Adipocyte (in vitro differentiated cells): ENCODE data around the gene DOCK2.
"Not testable (repeated sequence)": the region's sequence is repeated elsewhere in the genome, so short reads cannot be mapped to it uniquely, and the experiment has no call there.

Experiments used
- DNase-seq: peaks from one replicate; pipeline ENCODE4 v3.0.0-alpha.2; 2015; ENCODE audit warnings: low read depth
- H3K27me3 ChIP-seq: replicated peaks from 2 replicates; pipeline ENCODE4 v1.7.0; 2013; ENCODE audit warnings: mild to moderate bottlenecking, low read length, moderate library complexity; ENCODE audit not compliant: control insufficient read depth, insufficient read depth
- H3K36me3 ChIP-seq: 2 replicates; pipeline ENCODE4 v1.7.0; 2013; ENCODE audit warnings: low read length, mild to moderate bottlenecking, moderate library complexity; ENCODE audit not compliant: control insufficient read depth, insufficient read depth, severe bottlenecking
- H3K4me1 ChIP-seq: 2 replicates; pipeline ENCODE4 v1.7.0; 2013; ENCODE audit warnings: mild to moderate bottlenecking, low read length, moderate library complexity; ENCODE audit not compliant: control insufficient read depth, insufficient read depth
- H3K4me3 ChIP-seq: 2 replicates; pipeline ENCODE4 v1.7.0; 2013; ENCODE audit warnings: mild to moderate bottlenecking, low read length, moderate library complexity
- H3K9ac ChIP-seq: 2 replicates; pipeline ENCODE4 v1.7.0; 2013; ENCODE audit warnings: mild to moderate bottlenecking, low read length, moderate library complexity
- H3K9me3 ChIP-seq: 2 replicates; pipeline ENCODE4 v1.7.0; 2013; ENCODE audit warnings: mild to moderate bottlenecking, low read length, moderate library complexity; ENCODE audit not compliant: control insufficient read depth

DOCK2 gene

GRCh38 chr5:169656125-169656901 lies 19.2 kb downstream of the DOCK2 start:
- no peak for DNase-seq
- H3K9me3 ChIP-seq, result no peaks in the 10 kb centered on the region
- no peak overlapping the region for H3K4me3 ChIP-seq
- no peaks in the 10 kb centered on the region for H3K27me3 ChIP-seq
- H3K9ac ChIP-seq, result no peak overlapping the region
- H3K4me1 ChIP-seq, result peaks cover 16% of the 10 kb centered on the region
- no peaks in the 10 kb centered on the region for H3K36me3 ChIP-seq

- H3K36me3 ChIP-seq, result no peaks in the 10 kb centered on the region
- peaks cover 8% of the 10 kb centered on the region for H3K4me1 ChIP-seq
- no peak for DNase-seq
- no peaks in the 10 kb centered on the region for H3K27me3 ChIP-seq
- peaks cover 6% of the 10 kb centered on the region for H3K9me3 ChIP-seq
- no peak overlapping the region for H3K9ac ChIP-seq
- no peak overlapping the region for H3K4me3 ChIP-seq
Observed at GRCh38 chr5:169657127-169657526, 20.1 kb downstream of the DOCK2 start.

GRCh38 chr5:169662451-169662850 lies 25.4 kb downstream of the DOCK2 start:
- not testable (repeated sequence) for DNase-seq, H3K27me3 ChIP-seq, H3K36me3 ChIP-seq, H3K4me1 ChIP-seq, H3K4me3 ChIP-seq, H3K9me3 ChIP-seq, H3K9ac ChIP-seq

GRCh38 chr5:169663537-169663936 lies 26.5 kb downstream of the DOCK2 start:
- Histone ChIP-seq H3K9ac (no peak overlapping the region), H3K36me3 (no peaks in the 10 kb centered on the region), H3K4me3 (no peak overlapping the region), H3K4me1 (peaks cover 3% of the 10 kb centered on the region), H3K27me3 (no peaks in the 10 kb centered on the region), H3K9me3 (peaks cover 6% of the 10 kb centered on the region)
- no peak for DNase-seq

GRCh38 chr5:169666365-169666764 lies 29.3 kb downstream of the DOCK2 start:
- peaks cover 6% of the 10 kb centered on the region for H3K9me3 ChIP-seq
- DNase-seq, result no peak
- H3K9ac ChIP-seq, result no peak overlapping the region
- H3K4me1 ChIP-seq, result peaks cover 9% of the 10 kb centered on the region
- no peaks in the 10 kb centered on the region for H3K27me3 ChIP-seq
- H3K4me3 ChIP-seq, result no peak overlapping the region
- no peaks in the 10 kb centered on the region for H3K36me3 ChIP-seq

GRCh38 chr5:169667896-169668674 lies 31.0 kb downstream of the DOCK2 start:
- no peaks in the 10 kb centered on the region for H3K9me3 ChIP-seq
- H3K4me3 ChIP-seq, result no peak overlapping the region
- H3K36me3 ChIP-seq, result no peaks in the 10 kb centered on the region
- H3K4me1 ChIP-seq, result peaks cover 9% of the 10 kb centered on the region
- DNase-seq, result peak; percentile 23
- no peak overlapping the region for H3K9ac ChIP-seq
- no peaks in the 10 kb centered on the region for H3K27me3 ChIP-seq

- no peak overlapping the region for H3K9ac ChIP-seq
- no peaks in the 10 kb centered on the region for H3K36me3 ChIP-seq
- DNase-seq, result peak; percentile 46
- H3K4me1 ChIP-seq, result peaks cover 9% of the 10 kb centered on the region
- H3K4me3 ChIP-seq, result peak overlapping the region; percentile 4
- no peaks in the 10 kb centered on the region for H3K27me3 ChIP-seq
- H3K9me3 ChIP-seq, result no peaks in the 10 kb centered on the region
Observed at GRCh38 chr5:169668732-169669131, 31.7 kb downstream of the DOCK2 start.

GRCh38 chr5:169670769-169671525 lies 33.9 kb downstream of the DOCK2 start:
- H3K36me3 ChIP-seq, result no peaks in the 10 kb centered on the region
- H3K9ac ChIP-seq, result no peak overlapping the region
- H3K4me3 ChIP-seq, result no peak overlapping the region
- H3K27me3 ChIP-seq, result no peaks in the 10 kb centered on the region
- H3K4me1 ChIP-seq, result peaks cover 9% of the 10 kb centered on the region
- no peak for DNase-seq
- H3K9me3 ChIP-seq, result no peaks in the 10 kb centered on the region

- Histone ChIP-seq H3K9me3 (no peaks in the 10 kb centered on the region), H3K9ac (no peak overlapping the region), H3K4me3 (no peak overlapping the region), H3K27me3 (no peaks in the 10 kb centered on the region), H3K36me3 (no peaks in the 10 kb centered on the region), H3K4me1 (no peaks in the 10 kb centered on the region)
- no peak for DNase-seq
Observed at GRCh38 chr5:169682026-169682425, 45.0 kb downstream of the DOCK2 start.

- Histone ChIP-seq H3K4me1 (no peaks in the 10 kb centered on the region), H3K9ac (no peak overlapping the region), H3K4me3 (no peak overlapping the region), H3K36me3 (no peaks in the 10 kb centered on the region), H3K27me3 (no peaks in the 10 kb centered on the region), H3K9me3 (no peaks in the 10 kb centered on the region)
- no peak for DNase-seq
Observed at GRCh38 chr5:169686137-169686536, 49.1 kb downstream of the DOCK2 start.

GRCh38 chr5:169688106-169688505 lies 51.0 kb downstream of the DOCK2 start:
- Histone ChIP-seq H3K9ac (no peak overlapping the region), H3K36me3 (no peaks in the 10 kb centered on the region), H3K4me1 (no peaks in the 10 kb centered on the region), H3K27me3 (no peaks in the 10 kb centered on the region), H3K4me3 (no peak overlapping the region), H3K9me3 (no peaks in the 10 kb centered on the region)
- DNase-seq, result no peak
